IMR-90 (cell line): ENCODE measurements around the gene GYS1. TPM values are rescaled to one million over a fixed set of nuclear protein-coding genes. Genes with fewer than 3 reads are reported as not detected.

Experiments
- ATAC-seq: fragments of 200-7000 bp; cut with Tn5 transposase; 2 replicates; pipeline ENCODE4 v1.9.1; 2020; ENCODE audit warnings: low read depth, mild to moderate bottlenecking, moderate library complexity
- BruUV-seq: library from RNA; stranded (reverse); fragments of 400-500 nt; replicated peaks from 2 replicates; lab custom pipeline; 2021; lab: Mats Ljungman, UMichigan
- CTCF ChIA-PET: fragments of 300-600 bp; formaldehyde crosslinking; extraction: SDS; loops from one replicate; lab custom pipeline; 2021; ENCODE audit warnings: antibody characterized with exemption; lab: Yijun Ruan, JAX
- POLR2A ChIA-PET: fragments of 300-600 bp; sonication (Branson Sonifier 250); formaldehyde crosslinking; loops from one replicate; lab custom pipeline; 2022; ENCODE audit warnings: antibody characterized with exemption; ENCODE audit not compliant: unreplicated experiment; lab: Charles Lee
- DNase-seq: peaks from one replicate; pipeline ENCODE4 v3.0.0; 2013
- H2AFZ ChIP-seq: replicated peaks from 2 replicates; pipeline ENCODE3; 2013; ENCODE audit warnings: low read length, mild to moderate bottlenecking; ENCODE audit not compliant: poor library complexity
- H2AK5ac ChIP-seq: 2 replicates; pipeline ENCODE4 v1.6.1; 2013; ENCODE audit warnings: low read depth, low read length, inconsistent platforms
- H2AK9ac ChIP-seq: replicated peaks from 2 replicates; pipeline ENCODE3; 2013; ENCODE audit warnings: mild to moderate bottlenecking, low read depth, low read length, moderate library complexity; ENCODE audit not compliant: poor library complexity
- H2BK120ac ChIP-seq: 2 replicates; pipeline ENCODE4 v1.6.1; 2013; ENCODE audit warnings: low read depth, low read length, inconsistent platforms
- H2BK15ac ChIP-seq: 3 replicates; pipeline ENCODE4 v1.6.1; 2013; ENCODE audit warnings: low read depth, low read length, inconsistent platforms
- H2BK20ac ChIP-seq: 2 replicates; pipeline ENCODE4 v1.6.1; 2013; ENCODE audit warnings: low read depth, mild to moderate bottlenecking, inconsistent platforms, low read length, moderate library complexity
- H2BK5ac ChIP-seq: 2 replicates; pipeline ENCODE4 v1.6.1; 2013; ENCODE audit warnings: mild to moderate bottlenecking, low read depth, low read length, inconsistent platforms; ENCODE audit not compliant: poor library complexity, severe bottlenecking
- H3K14ac ChIP-seq: replicated peaks from 2 replicates; pipeline ENCODE4 v1.6.1; 2013; ENCODE audit warnings: low read depth, low read length, inconsistent platforms
- H3K18ac ChIP-seq: 2 replicates; pipeline ENCODE4 v1.6.1; 2013; ENCODE audit warnings: low read depth, low read length, control low read depth
- H3K23ac ChIP-seq: 2 replicates; pipeline ENCODE4 v1.6.1; 2013; ENCODE audit warnings: low read depth, low read length, inconsistent platforms
- H3K27ac ChIP-seq: 2 replicates; pipeline ENCODE4 v1.5.1; 2013; ENCODE audit warnings: mild to moderate bottlenecking, control low read depth, low read length; ENCODE audit not compliant: insufficient read depth
- H3K27me3 ChIP-seq: 2 replicates; pipeline ENCODE4 v1.6.1; 2013; ENCODE audit warnings: low read length; ENCODE audit not compliant: control insufficient read depth, insufficient read depth
- H3K36me3 ChIP-seq: 2 replicates; pipeline ENCODE4 v1.6.1; 2013; ENCODE audit warnings: low read length, mixed read lengths; ENCODE audit not compliant: control insufficient read depth, insufficient read depth
- H3K4ac ChIP-seq: 2 replicates; pipeline ENCODE4 v1.6.1; 2013; ENCODE audit warnings: low read depth, low read length, inconsistent platforms
- H3K4me1 ChIP-seq: 2 replicates; pipeline ENCODE4 v1.6.1; 2013; ENCODE audit warnings: low read length, mixed read lengths; ENCODE audit not compliant: control insufficient read depth, insufficient read depth
- H3K4me2 ChIP-seq: 2 replicates; pipeline ENCODE4 v1.6.1; 2013; ENCODE audit warnings: low read depth, mild to moderate bottlenecking, control low read depth, low read length, moderate library complexity
- H3K4me3 ChIP-seq: 2 replicates; pipeline ENCODE4 v1.5.1; 2013; ENCODE audit warnings: low read depth, mild to moderate bottlenecking, control low read depth, low read length, moderate library complexity; ENCODE audit not compliant: insufficient read depth
- H3K56ac ChIP-seq: 2 replicates; pipeline ENCODE4 v1.6.1; 2013; ENCODE audit warnings: low read length, inconsistent platforms; ENCODE audit not compliant: insufficient read depth; ENCODE audit errors: extremely low read depth
- H3K79me1 ChIP-seq, 2 experiments: 2 replicates each; pipeline ENCODE4 v1.6.1; 2013; ENCODE audit warnings: low read length in 2 of 2, inconsistent platforms in 1 of 2, low read depth in 1 of 2
- H3K9ac ChIP-seq: 2 replicates; pipeline ENCODE4 v1.6.1; 2013; ENCODE audit warnings: low read depth, low read length, control low read depth
- H3K9me1 ChIP-seq: 2 replicates; pipeline ENCODE4 v1.6.1; 2013; ENCODE audit warnings: low read length, inconsistent platforms; ENCODE audit not compliant: insufficient read depth
- H3K9me3 ChIP-seq: 2 replicates; pipeline ENCODE4 v1.6.1; 2013; ENCODE audit warnings: low read length; ENCODE audit not compliant: control insufficient read depth, insufficient read depth
- H4K20me1 ChIP-seq: 2 replicates; pipeline ENCODE4 v1.6.1; 2013; ENCODE audit warnings: low read length, inconsistent platforms; ENCODE audit not compliant: insufficient read depth
- H4K5ac ChIP-seq: 2 replicates; pipeline ENCODE4 v1.6.1; 2013; ENCODE audit warnings: mild to moderate bottlenecking, low read depth, low read length, control low read depth
- H4K8ac ChIP-seq, 2 experiments: 2 replicates each; pipeline ENCODE4 v1.6.1; 2013; ENCODE audit warnings: low read depth in 2 of 2, low read length in 2 of 2, control low read depth in 1 of 2, inconsistent platforms in 1 of 2
- H4K91ac ChIP-seq: 2 replicates; pipeline ENCODE4 v1.6.1; 2013; ENCODE audit warnings: low read depth, low read length, inconsistent platforms; ENCODE audit not compliant: insufficient read depth
- BHLHE40 ChIP-seq: fragments of 150-350 bp; IDR thresholded peaks from 2 replicates; pipeline ENCODE4 v1.6.1; 2016; ENCODE audit warnings: mild to moderate bottlenecking, low read depth, low read length
- CEBPB ChIP-seq: IDR thresholded peaks from 2 replicates; pipeline ENCODE4 v1.6.1; 2012; ENCODE audit warnings: low read depth, low read length, improper control_type of control experiment
- CHD1 ChIP-seq: IDR thresholded peaks from 2 replicates; pipeline ENCODE4 v1.6.1; 2012; ENCODE audit warnings: low read depth, low read length, improper control_type of control experiment
- FOS ChIP-seq: fragments of 150-350 bp; IDR thresholded peaks from 2 replicates; pipeline ENCODE4 v1.6.1; 2016; ENCODE audit warnings: low read depth, low read length
- MAFK ChIP-seq: IDR thresholded peaks from 2 replicates; pipeline ENCODE4 v1.6.1; 2012; ENCODE audit warnings: low read depth, low read length, improper control_type of control experiment
- MAZ ChIP-seq: IDR thresholded peaks from 2 replicates; pipeline ENCODE4 v1.6.1; 2012; ENCODE audit warnings: low read depth, mild to moderate bottlenecking, low read length, improper control_type of control experiment, moderate library complexity, borderline replicate concordance
- MXI1 ChIP-seq: IDR thresholded peaks from 2 replicates; pipeline ENCODE4 v1.6.1; 2012; ENCODE audit warnings: low read depth, mild to moderate bottlenecking, low read length, moderate library complexity, borderline replicate concordance
- NFE2L2 ChIP-seq: fragments of 150-350 bp; IDR thresholded peaks from 2 replicates; pipeline ENCODE4 v1.6.1; 2016; ENCODE audit warnings: low read depth, mild to moderate bottlenecking, low read length
- POLR2A ChIP-seq: IDR thresholded peaks from 2 replicates; pipeline ENCODE4 v1.6.1; 2012; ENCODE audit warnings: mild to moderate bottlenecking, low read depth, low read length
- RAD21 ChIP-seq: IDR thresholded peaks from 2 replicates; pipeline ENCODE4 v1.6.1; 2012; ENCODE audit warnings: low read length, improper control_type of control experiment
- RCOR1 ChIP-seq: IDR thresholded peaks from 2 replicates; pipeline ENCODE4 v1.6.1; 2012; ENCODE audit warnings: mild to moderate bottlenecking, low read length, improper control_type of control experiment; ENCODE audit not compliant: insufficient replicate concordance
- SMC3 ChIP-seq: fragments of 150-350 bp; IDR thresholded peaks from 2 replicates; pipeline ENCODE4 v1.6.1; 2016; ENCODE audit warnings: low read depth, mild to moderate bottlenecking, antibody characterized with exemption, low read length, moderate library complexity
- WGBS, 2 experiments: methylation state at CpG; one replicate each; pipeline versions ENCODE4 v1.1.5 to v1.1.7; 2013; ENCODE audit warnings: missing lambda C conversion rate in 2 of 2; ENCODE audit not compliant: insufficient read length in 1 of 2; ENCODE audit errors: extremely low coverage in 2 of 2; 5-methylcytosine and 5-hydroxymethylcytosine counted together
- dilution Hi-C: fragments of 300-500 bp; cut with HindIII; formaldehyde crosslinking; loops from one replicate; pipeline ENCODE4 v1.14.3; 2018; ENCODE audit warnings: low sequenced_read_pairs; ENCODE audit not compliant: unreplicated experiment
- in situ Hi-C: fragments of 300-500 bp; cut with MboI; formaldehyde crosslinking; loops from 3 replicates; pipeline ENCODE4 v1.14.3; 2019; ENCODE audit warnings: low sequenced_read_pairs, inconsistent platforms, mixed read lengths
- intact Hi-C: fragments of 100-400 bp; cut with micrococcal nuclease; formaldehyde crosslinking; loops from 2 replicates; pipeline ENCODE4 v1.10.0; 2022
- polyA plus RNA-seq, 3 experiments: library from polyadenylated mRNA; depleted of rRNA; stranded (reverse); fragments of >200 nt; gene quantifications; 2 replicates each; pipeline ENCODE4 v1.2.3, GENCODE V29; 2012; ENCODE audit warnings: low replicate concordance in 1 of 3
- total RNA-seq: library from RNA; depleted of rRNA; stranded (reverse); fragments of >200 nt; gene quantifications from 2 replicates; pipeline ENCODE4 v1.2.3, GENCODE V29; 2012
- TF ChIP-seq, protein P1 (sequence below): conservative IDR thresholded peaks from 2 replicates; pipeline ENCODE4 v1.5.1; 2012; ENCODE audit warnings: mild to moderate bottlenecking, low read depth, low read length, improper control_type of control experiment
- TF ChIP-seq, protein P2 (sequence below): fragments of 150-350 bp; IDR thresholded peaks from 2 replicates; pipeline ENCODE4 v1.6.1; 2016; ENCODE audit warnings: low read depth, mild to moderate bottlenecking, low read length, moderate library complexity, borderline replicate concordance

The GYS1 gene
- total and polyA plus RNA-seq, 2 of the 4 experiments (the other 2 are of a cell fraction), result 38.7 to 72.2 TPM

DNA sequence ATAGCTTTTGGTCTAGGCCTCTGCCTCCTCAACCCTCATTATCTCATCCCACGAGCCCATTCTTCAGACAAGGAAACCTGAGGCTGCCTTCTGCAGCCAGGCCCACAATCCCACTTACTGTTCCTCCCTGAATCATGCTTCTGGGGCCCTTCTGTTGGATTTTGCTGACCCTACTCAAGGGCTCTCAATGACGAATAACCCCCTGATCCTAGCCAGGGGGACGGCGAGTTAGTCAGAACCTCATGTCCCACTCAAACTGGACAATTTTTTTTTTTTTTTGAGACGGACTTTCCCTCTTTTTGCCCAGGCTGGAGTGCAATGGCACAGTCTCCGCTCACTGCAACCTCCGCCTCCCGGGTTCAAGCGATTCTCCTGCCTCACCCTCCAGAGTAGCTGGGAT is 29.0 kb upstream of the GYS1 start:
- Histone ChIP-seq H3K56ac (no peak overlapping the region), H3K27me3 (peaks cover 2% of the 10 kb centered on the region; the same call in 1 of the 2 replicates), H2BK20ac (no peak overlapping the region), H4K5ac (no peak overlapping the region), H2AFZ (no peak overlapping the region), H3K79me1 (no peaks in the 10 kb centered on the region; a peak in 1 of 4 replicates), H3K27ac (no peak overlapping the region), H2BK5ac (no peak overlapping the region), H3K23ac (no peak overlapping the region), H3K9me1 (0 out of 2 replicates have a peak, but pooled peaks cover 3% of the 10 kb centered on the region), H2BK120ac (no peak overlapping the region), H3K36me3 (no peaks in the 10 kb centered on the region), H3K9me3 (no peaks in the 10 kb centered on the region), H4K91ac (no peak overlapping the region), H3K18ac (no peak overlapping the region), H2BK15ac (no peak overlapping the region), H2AK9ac (peak overlapping the region; percentile 50), H3K4me2 (no peak overlapping the region), H4K8ac (no peak overlapping the region), H4K20me1 (no peaks in the 10 kb centered on the region), H3K4me1 (peaks cover 9% of the 10 kb centered on the region; the same call in 1 of the 2 replicates), H2AK5ac (no peak overlapping the region), H3K14ac (no peak overlapping the region), H3K9ac (no peak overlapping the region), H3K4ac (no peak overlapping the region), H3K4me3 (no peak overlapping the region)
- POLR2A ChIA-PET, result no interaction called here
- dilution Hi-C loops (no loop called here), in situ Hi-C loops (no loop called here), intact Hi-C loops (no loop called here)
- WGBS, 2 experiments, result 90% methylated on average over 2 of the region's 9 CpGs; no CpG with 5 or more reads in 1 of the 2 experiments
- no peak for DNase-seq
- no peak for ATAC-seq
- BruUV-seq, result no TSS peak
- TF ChIP-seq BHLHE40, result no peak
- no peak for TF ChIP-seq NFE2L2
- no peak for TF ChIP-seq MAZ
- no peak for TF ChIP-seq POLR2A
- TF ChIP-seq MXI1, result no peak
- TF ChIP-seq, protein P1, sequence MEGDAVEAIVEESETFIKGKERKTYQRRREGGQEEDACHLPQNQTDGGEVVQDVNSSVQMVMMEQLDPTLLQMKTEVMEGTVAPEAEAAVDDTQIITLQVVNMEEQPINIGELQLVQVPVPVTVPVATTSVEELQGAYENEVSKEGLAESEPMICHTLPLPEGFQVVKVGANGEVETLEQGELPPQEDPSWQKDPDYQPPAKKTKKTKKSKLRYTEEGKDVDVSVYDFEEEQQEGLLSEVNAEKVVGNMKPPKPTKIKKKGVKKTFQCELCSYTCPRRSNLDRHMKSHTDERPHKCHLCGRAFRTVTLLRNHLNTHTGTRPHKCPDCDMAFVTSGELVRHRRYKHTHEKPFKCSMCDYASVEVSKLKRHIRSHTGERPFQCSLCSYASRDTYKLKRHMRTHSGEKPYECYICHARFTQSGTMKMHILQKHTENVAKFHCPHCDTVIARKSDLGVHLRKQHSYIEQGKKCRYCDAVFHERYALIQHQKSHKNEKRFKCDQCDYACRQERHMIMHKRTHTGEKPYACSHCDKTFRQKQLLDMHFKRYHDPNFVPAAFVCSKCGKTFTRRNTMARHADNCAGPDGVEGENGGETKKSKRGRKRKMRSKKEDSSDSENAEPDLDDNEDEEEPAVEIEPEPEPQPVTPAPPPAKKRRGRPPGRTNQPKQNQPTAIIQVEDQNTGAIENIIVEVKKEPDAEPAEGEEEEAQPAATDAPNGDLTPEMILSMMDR, result no peak
- TF ChIP-seq CEBPB, result no peak
- TF ChIP-seq SMC3, result no peak
- no peak for TF ChIP-seq CHD1
- no peak for TF ChIP-seq RCOR1
- no peak for TF ChIP-seq RAD21
- TF ChIP-seq FOS, result no peak
- TF ChIP-seq, protein P2, sequence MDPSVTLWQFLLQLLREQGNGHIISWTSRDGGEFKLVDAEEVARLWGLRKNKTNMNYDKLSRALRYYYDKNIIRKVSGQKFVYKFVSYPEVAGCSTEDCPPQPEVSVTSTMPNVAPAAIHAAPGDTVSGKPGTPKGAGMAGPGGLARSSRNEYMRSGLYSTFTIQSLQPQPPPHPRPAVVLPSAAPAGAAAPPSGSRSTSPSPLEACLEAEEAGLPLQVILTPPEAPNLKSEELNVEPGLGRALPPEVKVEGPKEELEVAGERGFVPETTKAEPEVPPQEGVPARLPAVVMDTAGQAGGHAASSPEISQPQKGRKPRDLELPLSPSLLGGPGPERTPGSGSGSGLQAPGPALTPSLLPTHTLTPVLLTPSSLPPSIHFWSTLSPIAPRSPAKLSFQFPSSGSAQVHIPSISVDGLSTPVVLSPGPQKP, result no peak
- no peak for TF ChIP-seq MAFK
- CTCF ChIA-PET, result no interaction called here
